ENCODE results near the gene PCDHB16. TPM values are rescaled to one million over a fixed set of nuclear protein-coding genes. Genes with fewer than 3 reads are reported as not detected.
"Not testable (repeated sequence)": the region's sequence is repeated elsewhere in the genome, so short reads cannot be mapped to it uniquely, and the experiment has no call there.

Gene PCDHB16
- total RNA-seq: 3.4 TPM

DNA sequence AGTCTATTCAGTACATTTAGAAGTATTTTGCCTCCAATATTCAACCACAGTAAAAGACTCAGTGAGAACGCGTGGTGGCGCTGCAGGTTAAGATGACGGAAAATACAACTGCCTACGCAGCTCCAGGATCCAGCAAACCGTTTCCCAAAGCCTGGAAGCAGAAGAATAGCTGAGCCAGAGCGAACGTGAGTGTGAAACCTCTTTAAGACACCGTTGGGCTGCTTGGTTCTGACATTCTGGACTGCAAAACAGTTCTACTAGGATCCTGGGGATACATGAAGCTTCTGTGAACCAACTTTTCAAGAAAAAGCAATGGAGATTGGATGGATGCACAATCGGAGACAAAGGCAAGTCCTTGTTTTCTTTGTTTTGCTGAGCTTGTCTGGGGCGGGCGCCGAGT is at the start of gene PCDHB16:
Gene PCDHB16 (plus strand): TSS at position 140 of the 400 bp plus-strand sequence. CDS start 173 bp downstream, at position 313.
- DNase-seq (ENCODE audit: low spot score): no peak

DNA sequence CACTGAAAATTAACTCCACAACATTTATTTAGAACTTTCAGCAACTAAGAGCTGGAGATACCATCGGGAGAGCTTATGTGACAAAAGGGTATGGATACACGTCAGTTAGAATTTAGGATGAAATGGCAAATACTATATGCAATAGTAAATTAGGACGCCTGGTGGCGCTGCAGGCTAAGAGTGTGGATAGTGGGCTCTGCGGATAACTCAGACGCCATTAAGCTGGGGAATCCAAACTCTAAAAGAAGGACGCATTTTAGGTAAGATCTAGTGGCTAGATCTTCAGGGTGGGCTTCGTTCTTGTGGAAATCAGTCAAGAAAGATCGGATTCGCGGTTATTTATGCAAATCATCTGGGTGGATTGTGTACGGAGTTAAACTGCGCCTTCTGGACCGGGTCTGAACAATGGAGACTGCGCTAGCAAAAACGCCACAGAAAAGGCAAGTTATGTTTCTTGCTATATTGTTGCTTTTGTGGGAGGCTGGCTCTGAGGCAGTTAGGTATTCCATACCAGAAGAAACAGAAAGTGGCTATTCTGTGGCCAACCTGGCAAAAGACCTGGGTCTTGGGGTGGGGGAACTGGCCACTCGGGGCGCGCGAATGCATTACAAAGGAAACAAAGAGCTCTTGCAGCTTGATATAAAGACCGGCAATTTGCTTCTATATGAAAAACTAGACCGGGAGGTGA is 47.0 kb upstream of the PCDHB16 start, which contains the start of gene PCDHB5:
Gene PCDHB5 (plus strand): TSS at position 177 of the 688 bp plus-strand sequence. CDS start 229 bp downstream, at position 406.
- DNase-seq (ENCODE audit: low spot score): no peak

DNA sequence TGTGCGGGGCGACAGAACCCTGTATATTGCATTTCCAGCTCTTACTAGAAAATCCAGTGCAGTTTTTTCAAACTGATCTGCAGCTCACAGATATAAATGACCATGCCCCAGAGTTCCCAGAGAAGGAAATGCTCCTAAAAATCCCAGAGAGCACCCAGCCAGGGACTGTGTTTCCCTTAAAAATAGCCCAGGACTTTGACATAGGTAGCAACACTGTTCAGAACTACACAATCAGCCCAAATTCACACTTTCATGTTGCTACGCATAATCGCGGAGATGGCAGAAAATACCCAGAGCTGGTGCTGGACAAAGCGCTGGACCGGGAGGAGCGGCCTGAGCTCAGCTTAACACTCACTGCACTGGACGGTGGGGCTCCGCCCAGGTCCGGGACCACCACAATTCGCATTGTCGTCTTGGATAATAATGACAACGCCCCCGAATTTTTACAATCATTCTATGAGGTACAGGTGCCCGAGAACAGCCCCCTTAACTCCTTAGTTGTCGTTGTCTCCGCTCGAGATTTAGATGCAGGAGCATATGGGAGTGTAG is 46.4 kb upstream of the PCDHB16 start:
- no peak for DNase-seq (ENCODE audit: low spot score)

DNA sequence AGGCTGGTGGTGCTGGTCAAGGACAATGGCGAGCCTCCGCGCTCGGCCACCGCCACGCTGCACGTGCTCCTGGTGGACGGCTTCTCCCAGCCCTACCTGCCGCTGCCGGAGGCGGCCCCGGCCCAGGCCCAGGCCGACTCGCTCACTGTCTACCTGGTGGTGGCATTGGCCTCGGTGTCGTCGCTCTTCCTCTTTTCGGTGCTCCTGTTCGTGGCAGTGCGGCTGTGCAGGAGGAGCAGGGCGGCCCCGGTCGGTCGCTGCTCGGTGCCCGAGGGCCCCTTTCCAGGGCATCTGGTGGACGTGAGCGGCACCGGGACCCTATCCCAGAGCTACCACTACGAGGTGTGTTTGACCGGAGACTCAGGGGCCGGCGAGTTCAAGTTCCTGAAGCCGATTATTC is 44.8 kb upstream of the PCDHB16 start:
- DNase-seq (ENCODE audit: low spot score): not testable (repeated sequence)

DNA sequence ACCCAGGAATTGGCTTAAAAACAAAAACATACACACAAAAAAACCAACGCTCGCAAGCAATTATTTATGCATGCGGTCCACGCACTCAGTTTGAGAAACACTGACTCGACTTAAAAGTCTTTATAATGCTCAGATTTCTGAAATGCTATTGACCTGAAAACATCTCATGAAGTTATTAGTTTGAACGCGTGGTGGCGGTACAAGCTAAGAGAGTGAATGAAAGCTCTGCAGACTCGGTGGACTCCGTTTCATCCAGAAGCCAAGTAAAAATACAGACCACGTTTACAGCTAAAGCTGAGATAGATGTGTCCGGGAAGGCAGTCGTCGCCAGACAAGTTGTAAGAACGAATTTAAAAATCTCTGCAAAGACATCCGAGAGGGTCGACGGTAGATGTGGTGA is 32.4 kb upstream of the PCDHB16 start, which contains the start of gene PCDHB6:
Gene PCDHB6 (plus strand): TSS at position 246 of the 400 bp plus-strand sequence. CDS start 201 bp downstream, outside the sequence.
- DNase-seq (ENCODE audit: low spot score): no peak

DNA sequence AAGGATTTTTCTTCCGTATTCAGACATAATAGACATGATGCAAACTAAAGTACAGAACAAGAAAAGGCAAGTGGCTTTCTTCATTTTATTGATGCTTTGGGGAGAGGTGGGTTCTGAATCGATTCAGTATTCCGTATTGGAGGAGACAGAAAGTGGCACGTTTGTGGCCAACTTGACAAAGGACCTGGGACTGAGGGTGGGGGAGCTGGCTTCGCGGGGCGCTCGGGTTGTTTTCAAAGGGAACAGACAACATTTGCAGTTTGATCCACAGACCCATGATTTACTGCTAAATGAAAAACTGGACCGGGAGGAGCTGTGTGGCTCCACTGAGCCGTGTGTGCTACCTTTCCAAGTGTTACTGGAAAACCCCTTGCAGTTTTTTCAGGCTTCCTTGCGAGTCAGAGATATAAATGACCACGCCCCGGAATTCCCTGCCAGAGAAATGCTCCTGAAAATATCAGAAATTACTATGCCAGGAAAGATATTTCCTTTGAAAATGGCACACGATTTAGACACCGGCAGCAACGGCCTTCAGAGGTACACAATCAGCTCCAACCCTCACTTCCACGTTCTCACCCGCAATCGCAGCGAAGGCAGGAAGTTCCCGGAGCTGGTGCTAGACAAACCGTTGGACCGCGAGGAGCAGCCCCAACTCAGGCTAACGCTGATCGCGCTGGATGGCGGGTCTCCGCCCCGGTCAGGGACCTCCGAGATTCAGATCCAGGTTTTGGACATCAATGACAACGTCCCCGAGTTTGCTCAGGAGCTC is 31.8 kb upstream of the PCDHB16 start:
- no peak for DNase-seq (ENCODE audit: low spot score)

DNA sequence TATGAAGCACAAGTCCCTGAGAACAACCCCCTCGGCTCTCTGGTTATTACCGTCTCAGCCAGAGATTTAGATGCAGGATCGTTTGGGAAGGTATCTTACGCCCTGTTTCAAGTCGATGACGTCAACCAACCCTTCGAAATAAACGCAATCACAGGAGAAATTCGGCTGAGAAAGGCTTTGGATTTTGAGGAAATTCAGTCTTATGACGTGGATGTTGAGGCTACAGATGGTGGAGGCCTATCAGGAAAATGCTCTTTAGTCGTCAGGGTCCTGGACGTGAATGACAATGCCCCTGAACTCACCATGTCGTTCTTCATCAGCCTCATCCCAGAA is 31.2 kb upstream of the PCDHB16 start:
- DNase-seq (ENCODE audit: low spot score): no peak

DNA sequence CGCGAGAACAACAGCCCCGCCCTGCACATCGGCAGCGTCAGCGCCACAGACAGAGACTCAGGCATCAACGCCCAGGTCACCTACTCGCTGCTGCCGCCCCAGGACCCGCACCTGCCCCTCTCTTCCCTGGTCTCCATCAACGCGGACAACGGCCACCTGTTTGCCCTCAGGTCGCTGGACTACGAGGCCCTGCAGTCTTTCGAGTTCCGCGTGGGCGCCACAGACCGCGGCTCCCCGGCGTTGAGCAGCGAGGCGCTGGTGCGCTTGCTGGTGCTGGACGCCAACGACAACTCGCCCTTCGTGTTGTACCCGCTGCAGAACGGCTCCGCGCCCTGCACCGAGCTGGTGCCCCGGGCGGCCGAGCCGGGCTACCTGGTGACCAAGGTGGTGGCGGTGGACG is 30.6 kb upstream of the PCDHB16 start:
- DNase-seq (ENCODE audit: low spot score): not testable (repeated sequence)

DNA sequence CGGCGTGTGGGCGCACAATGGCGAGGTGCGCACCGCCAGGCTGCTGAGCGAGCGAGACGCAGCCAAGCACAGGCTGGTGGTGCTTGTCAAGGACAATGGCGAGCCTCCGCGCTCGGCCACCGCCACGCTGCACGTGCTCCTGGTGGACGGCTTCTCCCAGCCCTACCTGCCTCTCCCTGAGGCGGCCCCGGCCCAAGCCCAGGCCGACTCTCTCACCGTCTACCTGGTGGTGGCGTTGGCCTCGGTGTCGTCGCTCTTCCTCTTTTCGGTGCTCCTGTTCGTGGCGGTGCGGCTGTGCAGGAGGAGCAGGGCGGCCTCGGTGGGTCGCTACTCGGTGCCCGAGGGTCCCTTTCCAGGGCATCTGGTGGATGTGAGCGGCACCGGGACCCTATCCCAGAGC is 30.1 kb upstream of the PCDHB16 start:
- not testable (repeated sequence) for DNase-seq (ENCODE audit: low spot score)

DNA sequence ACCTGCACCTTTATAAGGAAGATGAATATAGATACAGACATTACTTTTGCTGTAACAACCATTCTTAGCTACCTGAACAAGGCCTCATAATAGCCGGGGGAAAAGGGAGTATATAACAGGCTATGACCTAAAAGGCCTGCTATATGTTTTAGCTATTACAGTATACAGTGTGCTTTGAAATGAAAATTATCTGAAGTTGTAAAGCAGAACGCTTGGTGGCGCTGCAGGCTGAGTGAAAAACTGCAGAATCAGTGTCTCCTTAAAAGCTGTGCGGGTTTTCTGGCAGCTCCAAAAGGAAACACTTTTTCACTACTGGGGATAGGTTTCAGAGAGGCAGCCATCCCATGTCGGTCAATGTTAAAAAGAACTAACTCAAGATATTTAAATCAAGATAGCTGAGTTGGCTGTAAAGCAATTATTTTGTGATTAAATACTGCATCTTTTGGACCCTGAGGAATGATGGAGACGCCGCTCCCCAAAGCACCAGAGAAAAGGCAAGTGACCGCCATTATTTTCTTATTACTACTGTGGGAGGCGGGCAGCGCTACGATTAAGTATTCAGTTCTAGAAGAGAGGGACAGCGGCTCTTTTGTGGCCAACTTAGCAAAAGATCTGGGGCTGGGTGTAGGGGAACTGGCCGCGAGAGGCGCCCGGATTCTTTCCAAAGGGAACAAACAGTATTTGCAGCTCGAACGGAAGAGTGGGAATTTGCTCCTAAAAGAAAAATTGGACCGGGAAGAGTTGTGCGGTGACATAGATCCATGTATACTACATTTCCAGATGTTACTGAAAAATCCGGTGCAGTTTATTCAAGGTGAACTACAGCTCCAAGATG is 26.4 kb upstream of the PCDHB16 start:
- DNase-seq (ENCODE audit: low spot score): no peak

DNA sequence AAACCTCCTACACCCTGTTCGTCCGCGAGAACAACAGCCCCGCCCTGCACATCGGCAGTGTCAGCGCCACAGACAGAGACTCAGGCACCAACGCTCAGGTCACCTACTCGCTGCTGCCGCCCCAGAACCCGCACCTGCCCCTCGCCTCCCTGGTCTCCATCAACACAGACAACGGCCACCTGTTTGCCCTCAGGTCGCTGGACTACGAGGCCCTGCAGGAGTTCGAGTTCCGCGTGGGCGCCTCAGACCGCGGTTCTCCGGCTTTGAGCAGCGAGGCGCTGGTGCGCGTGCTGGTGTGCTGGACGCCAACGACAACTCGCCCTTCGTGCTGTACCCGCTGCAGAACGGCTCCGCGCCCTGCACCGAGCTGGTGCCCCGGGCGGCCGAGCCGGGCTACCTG is 24.8 kb upstream of the PCDHB16 start:
- DNase-seq (ENCODE audit: low spot score): not testable (repeated sequence)

DNA sequence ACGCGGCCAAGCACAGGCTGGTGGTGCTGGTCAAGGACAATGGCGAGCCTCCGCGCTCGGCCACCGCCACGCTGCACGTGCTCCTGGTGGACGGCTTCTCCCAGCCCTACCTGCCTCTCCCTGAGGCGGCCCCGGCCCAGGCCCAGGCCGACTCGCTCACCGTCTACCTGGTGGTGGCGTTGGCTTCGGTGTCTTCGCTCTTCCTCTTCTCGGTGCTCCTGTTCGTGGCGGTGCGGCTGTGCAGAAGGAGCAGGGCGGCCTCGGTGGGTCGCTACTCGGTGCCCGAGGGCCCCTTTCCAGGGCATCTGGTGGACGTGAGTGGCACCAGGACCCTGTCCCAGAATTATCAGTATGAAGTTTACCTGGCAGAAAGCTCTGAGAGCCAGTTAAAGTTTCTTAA is 24.3 kb upstream of the PCDHB16 start:
- not testable (repeated sequence) for DNase-seq (ENCODE audit: low spot score)

DNA sequence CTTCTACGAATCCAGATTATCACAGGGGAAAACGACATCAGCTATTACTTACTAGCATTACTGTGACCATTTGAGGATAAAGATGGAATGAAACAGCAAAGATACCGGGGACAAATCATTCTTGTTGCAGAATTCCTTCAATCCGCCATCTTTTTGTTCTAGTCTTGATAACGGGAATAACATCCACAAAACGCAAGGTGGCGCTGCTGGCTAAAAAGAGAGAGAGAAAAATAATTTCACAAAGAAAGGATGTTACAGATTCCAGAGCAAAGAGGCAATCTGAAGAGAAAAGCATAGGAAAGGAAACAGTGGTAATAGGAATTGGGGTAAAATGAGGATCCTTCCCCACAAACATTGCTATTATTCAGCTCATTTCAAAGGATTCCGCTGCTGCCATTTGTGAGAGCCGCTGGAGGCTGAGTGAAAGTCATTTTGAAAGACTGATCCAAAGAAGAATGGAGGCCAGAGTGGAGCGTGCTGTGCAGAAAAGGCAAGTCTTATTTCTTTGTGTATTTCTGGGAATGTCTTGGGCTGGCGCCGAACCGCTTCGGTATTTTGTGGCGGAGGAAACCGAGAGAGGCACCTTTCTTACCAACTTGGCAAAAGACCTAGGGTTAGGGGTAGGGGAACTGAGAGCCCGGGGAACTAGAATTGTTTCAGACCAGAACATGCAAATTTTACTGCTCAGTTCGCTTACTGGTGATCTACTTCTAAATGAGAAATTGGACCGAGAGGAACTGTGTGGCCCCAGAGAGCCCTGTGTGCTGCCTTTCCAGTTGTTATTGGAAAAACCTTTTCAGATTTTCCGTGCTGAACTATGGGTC is 9.6 kb upstream of the PCDHB16 start, which contains the start of gene PCDHB7:
Gene PCDHB7 (plus strand): TSS at position 264 of the 824 bp plus-strand sequence. CDS start 192 bp downstream, at position 456.
- DNase-seq (ENCODE audit: low spot score): no peak

DNA sequence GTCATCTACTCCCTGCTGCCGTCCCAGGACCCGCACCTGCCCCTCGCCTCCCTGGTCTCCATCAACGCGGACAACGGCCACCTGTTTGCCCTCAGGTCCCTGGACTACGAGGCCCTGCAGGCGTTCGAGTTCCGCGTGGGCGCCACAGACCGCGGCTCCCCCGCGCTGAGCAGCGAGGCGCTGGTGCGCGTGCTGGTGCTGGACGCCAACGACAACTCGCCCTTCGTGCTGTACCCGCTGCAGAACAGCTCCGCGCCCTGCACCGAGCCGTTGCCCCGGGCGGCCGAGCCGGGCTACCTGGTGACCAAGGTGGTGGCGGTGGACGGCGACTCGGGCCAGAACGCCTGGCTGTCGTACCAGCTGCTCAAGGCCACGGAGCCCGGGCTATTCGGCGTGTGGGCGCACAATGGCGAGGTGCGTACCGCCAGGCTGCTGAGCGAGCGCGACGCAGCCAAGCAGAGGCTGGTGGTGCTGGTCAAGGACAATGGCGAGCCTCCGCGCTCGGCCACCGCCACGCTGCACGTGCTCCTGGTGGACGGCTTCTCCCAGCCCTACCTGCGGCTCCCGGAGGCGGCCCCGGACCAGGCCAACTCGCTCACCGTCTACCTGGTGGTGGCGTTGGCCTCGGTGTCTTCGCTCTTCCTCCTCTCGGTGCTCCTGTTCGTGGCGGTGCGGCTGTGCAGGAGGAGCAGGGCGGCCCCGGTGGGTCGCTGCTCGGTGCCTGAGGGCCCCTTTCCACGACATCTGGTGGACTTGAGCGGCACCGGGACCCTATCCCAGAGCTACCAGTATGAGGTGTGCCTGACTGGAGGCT is 7.7 kb upstream of the PCDHB16 start:
- not testable (repeated sequence) for DNase-seq (ENCODE audit: low spot score)

DNA sequence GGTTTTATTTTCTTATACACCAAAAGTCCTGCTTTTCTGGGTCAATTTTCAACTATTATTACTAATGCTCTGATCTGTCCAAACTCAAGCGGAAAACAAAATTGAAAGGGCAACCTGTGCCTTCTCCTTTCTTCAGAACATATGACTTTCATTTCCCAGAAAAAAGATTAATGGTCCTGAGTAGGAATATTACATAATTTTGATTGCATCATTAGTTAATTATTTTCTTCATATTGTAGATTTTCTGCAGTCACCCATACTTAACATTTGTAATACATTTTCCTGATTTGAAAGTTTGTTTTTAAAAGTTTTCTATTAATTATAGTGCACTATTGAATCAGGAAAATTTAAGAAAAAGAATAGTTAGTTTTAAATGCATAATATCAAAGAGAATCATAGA is 6.3 kb upstream of the PCDHB16 start:
- DNase-seq (ENCODE audit: low spot score): no peak

DNA sequence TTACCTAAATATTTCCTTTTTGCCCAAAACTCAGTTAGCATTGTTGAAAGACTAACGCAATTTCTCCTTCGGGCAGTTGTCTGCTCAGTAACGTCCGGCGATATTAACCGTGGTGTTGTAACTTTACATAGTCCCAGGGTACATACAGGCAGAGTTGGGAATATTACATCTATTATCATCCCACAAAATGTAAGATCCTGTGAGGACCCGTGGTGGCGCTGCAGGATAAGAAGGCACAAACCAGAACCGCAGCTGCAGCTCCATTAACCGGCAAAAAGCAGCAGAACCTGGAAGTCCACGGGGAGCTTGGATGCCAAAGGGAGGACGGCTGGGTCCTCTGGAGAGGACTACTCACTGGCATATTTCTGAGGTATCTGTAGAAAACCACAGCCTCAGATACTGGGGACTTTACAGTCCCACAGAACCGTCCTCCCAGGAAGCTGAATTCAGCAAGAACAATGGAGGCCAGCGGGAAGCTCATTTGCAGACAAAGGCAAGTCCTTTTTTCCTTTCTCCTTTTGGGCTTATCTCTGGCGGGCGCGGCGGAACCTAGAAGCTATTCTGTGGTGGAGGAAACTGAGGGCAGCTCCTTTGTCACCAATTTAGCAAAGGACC is 4.5 kb upstream of the PCDHB16 start, which contains the start of gene PCDHB8:
Gene PCDHB8 (plus strand): TSS at position 214 of the 615 bp plus-strand sequence. CDS start 245 bp downstream, at position 459.
- DNase-seq (ENCODE audit: low spot score): not testable (repeated sequence)

DNA sequence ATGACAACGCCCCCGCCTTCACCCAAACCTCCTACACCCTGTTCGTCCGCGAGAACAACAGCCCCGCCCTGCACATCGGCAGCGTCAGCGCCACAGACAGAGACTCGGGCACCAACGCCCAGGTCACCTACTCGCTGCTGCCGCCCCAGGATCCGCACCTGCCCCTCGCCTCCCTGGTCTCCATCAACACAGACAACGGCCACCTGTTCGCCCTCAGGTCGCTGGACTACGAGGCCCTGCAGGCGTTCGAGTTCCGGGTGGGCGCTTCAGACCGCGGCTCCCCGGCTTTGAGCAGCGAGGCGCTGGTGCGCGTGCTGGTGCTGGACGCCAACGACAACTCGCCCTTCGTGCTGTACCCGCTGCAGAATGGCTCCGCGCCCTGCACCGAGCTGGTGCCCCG is 2.8 kb upstream of the PCDHB16 start:
- DNase-seq (ENCODE audit: low spot score): not testable (repeated sequence)

DNA sequence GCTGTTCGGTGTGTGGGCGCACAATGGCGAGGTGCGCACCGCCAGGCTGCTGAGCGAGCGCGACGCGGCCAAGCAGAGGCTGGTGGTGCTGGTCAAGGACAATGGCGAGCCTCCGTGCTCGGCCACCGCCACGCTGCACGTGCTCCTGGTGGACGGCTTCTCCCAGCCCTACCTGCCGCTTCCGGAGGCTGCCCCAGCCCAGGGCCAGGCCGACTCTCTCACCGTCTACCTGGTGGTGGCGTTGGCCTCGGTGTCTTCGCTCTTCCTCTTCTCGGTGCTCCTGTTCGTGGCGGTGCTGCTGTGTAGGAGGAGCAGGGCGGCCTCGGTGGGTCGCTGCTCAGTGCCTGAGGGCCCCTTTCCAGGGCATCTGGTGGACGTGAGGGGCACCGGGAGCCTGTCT is 2.3 kb upstream of the PCDHB16 start:
- not testable (repeated sequence) for DNase-seq (ENCODE audit: low spot score)

DNA sequence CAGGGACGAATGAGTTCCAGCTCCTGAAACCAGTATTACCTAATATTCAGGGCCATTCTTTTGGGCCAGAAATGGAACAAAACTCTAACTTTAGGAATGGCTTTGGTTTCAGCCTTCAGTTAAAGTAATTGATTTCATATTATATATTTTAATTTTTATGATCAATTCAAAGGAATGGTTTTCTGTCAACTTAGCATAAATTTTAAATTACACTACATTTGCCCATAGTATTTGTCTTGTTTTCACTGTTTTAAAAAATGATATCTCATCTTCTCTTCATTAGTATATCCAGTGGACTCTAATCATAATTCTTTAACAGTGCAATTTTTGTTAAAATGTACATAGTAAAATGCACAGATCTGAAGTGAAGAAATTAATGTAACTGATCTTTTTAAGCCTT is 1.9 kb upstream of the PCDHB16 start:
- no peak for DNase-seq (ENCODE audit: low spot score)

All from ureter (tissue), 1 donor.